HCEC 1CT (cell line): ENCODE data around the gene NACC2.
"Not testable (repeated sequence)": the region's sequence is repeated elsewhere in the genome, so short reads cannot be mapped to it uniquely, and the experiment has no call there.

Source experiments
- DNase-seq: peaks from one replicate; pipeline ENCODE4 v3.0.0-alpha.2; 2017

The NACC2 gene

GRCh38 chr9:136079211-136079915 is 15.7 kb downstream of the NACC2 start:
- no peak for DNase-seq

GRCh38 chr9:136078498-136079011 is 16.5 kb downstream of the NACC2 start:
- no peak for DNase-seq

GRCh38 chr9:136078024-136078423 is 17.1 kb downstream of the NACC2 start:
- no peak for DNase-seq

- no peak for DNase-seq
Observed at GRCh38 chr9:136077491-136077890, 17.6 kb downstream of the NACC2 start.

- DNase-seq, result no peak
Observed at GRCh38 chr9:136075881-136076678, 19.0 kb downstream of the NACC2 start.

- DNase-seq, result no peak
Observed at GRCh38 chr9:136075134-136075841, 19.8 kb downstream of the NACC2 start.

- DNase-seq, result no peak
Observed at GRCh38 chr9:136074706-136075105, 20.4 kb downstream of the NACC2 start.

- no peak for DNase-seq
Observed at GRCh38 chr9:136062657-136063439, 32.2 kb downstream of the NACC2 start.

GRCh38 chr9:136061916-136062315 is 33.2 kb downstream of the NACC2 start:
- not testable (repeated sequence) for DNase-seq

- no peak for DNase-seq
Observed at GRCh38 chr9:136061405-136061804, 33.7 kb downstream of the NACC2 start.

GRCh38 chr9:136060671-136061371 is 34.3 kb downstream of the NACC2 start:
- DNase-seq, result no peak

GRCh38 chr9:136059851-136060670 is 35.0 kb downstream of the NACC2 start:
- no peak for DNase-seq

GRCh38 chr9:136059321-136059791 is 35.7 kb downstream of the NACC2 start:
- DNase-seq, result no peak

- no peak for DNase-seq
Observed at GRCh38 chr9:136058801-136059302, 36.2 kb downstream of the NACC2 start.

GRCh38 chr9:136058084-136058483 is 37.0 kb downstream of the NACC2 start:
- DNase-seq, result no peak

- DNase-seq, result no peak
Observed at GRCh38 chr9:136057236-136058081, 37.6 kb downstream of the NACC2 start.

GRCh38 chr9:136056546-136057235 is 38.4 kb downstream of the NACC2 start:
- DNase-seq, result no peak

- DNase-seq, result no peak
Observed at GRCh38 chr9:136055715-136056545, 39.2 kb downstream of the NACC2 start.
